HFFc6 (cell line): ENCODE measurements around the gene P2RY2. TPM values are rescaled to one million over a fixed set of nuclear protein-coding genes. Genes with fewer than 3 reads are reported as not detected.

Experiments used
- DNase-seq: peaks from one replicate; pipeline ENCODE4 v3.0.0-alpha.2; 2018
- H3K27ac Mint-ChIP-seq: 2 replicates; pipeline ENCODE4 v1.8.0; 2020; ENCODE audit warnings: mild to moderate bottlenecking, mixed read lengths
- H3K27me3 Mint-ChIP-seq: 2 replicates; pipeline ENCODE4 v1.8.0; 2021; ENCODE audit warnings: mild to moderate bottlenecking, moderate library complexity, mixed read lengths; ENCODE audit not compliant: insufficient read depth
- H3K36me3 Mint-ChIP-seq: 2 replicates; pipeline ENCODE4 v1.8.0; 2021; ENCODE audit warnings: low read depth, mixed read lengths
- H3K4me1 Mint-ChIP-seq: 2 replicates; pipeline ENCODE4 v1.8.0; 2020; ENCODE audit warnings: low read depth, mixed read lengths
- H3K4me3 Mint-ChIP-seq: 2 replicates; pipeline ENCODE4 v1.8.0; 2020; ENCODE audit warnings: mild to moderate bottlenecking, moderate library complexity, mixed read lengths
- H3K9me3 Mint-ChIP-seq: 2 replicates; pipeline ENCODE4 v1.8.0; 2020; ENCODE audit warnings: mild to moderate bottlenecking, mixed read lengths
- CTCF ChIP-seq: fragments of 200-600 bp; sonication (generic); IDR thresholded peaks from 2 replicates; pipeline ENCODE4 v1.5.0; 2021; ENCODE audit warnings: antibody characterized with exemption, mild to moderate bottlenecking
- total RNA-seq, 6 experiments: library from RNA; stranded (reverse); fragmentation: NEBNext Ultra II Directional; extraction: Animal tissue kit (Norgen Biotek cat#: 25700); gene quantifications; 2 replicates in 1 of 6; 3 replicates in 5 of 6; pipeline ENCODE4 v1.2.3, GENCODE V29; 2021

The P2RY2 gene
- total RNA-seq, 6 experiments from 2014 or later = 0.08 to 0.20 (median 0.16) TPM; not detected in 1

- no peaks in the 10 kb centered on the region; the same call in 1 of the 2 replicates for H3K27me3 Mint-ChIP-seq
Observed at GRCh38 chr11:73173755-73174494, 44.2 kb upstream of the P2RY2 start.

DNA sequence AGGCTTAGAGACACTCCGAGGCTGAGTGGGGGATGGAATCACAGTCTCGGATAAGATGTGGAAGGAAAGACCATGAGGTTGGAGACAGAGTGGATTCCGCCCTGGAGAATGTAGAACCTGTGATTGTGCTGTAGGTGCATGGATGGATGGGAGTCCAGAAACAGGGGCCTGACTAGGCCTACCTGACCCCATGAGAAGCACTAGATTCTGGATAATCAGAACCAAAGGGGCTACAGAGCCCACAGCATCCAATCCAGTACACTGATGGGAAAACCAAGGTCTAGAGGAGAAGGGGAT, 43.6 kb upstream of the P2RY2 start:
- Mint-ChIP-seq H3K36me3 (no peaks in the 10 kb centered on the region), H3K4me1 (peaks cover 43% of the 10 kb centered on the region), H3K4me3 (no peak overlapping the region), H3K27me3 (no peaks in the 10 kb centered on the region), H3K9me3 (no peaks in the 10 kb centered on the region), H3K27ac (no peak overlapping the region)
- no peak for TF ChIP-seq CTCF
- DNase-seq = no peak

More at GRCh38 chr11:73173755-73174494, 44.2 kb upstream of the P2RY2 start:
- TF ChIP-seq CTCF = no peak
- no peaks in the 10 kb centered on the region for H3K36me3 Mint-ChIP-seq
- no peak for DNase-seq
- no peaks in the 10 kb centered on the region for H3K9me3 Mint-ChIP-seq
- H3K4me3 Mint-ChIP-seq = no peak overlapping the region
- peaks cover 49% of the 10 kb centered on the region for H3K4me1 Mint-ChIP-seq
- no peak overlapping the region for H3K27ac Mint-ChIP-seq

DNA sequence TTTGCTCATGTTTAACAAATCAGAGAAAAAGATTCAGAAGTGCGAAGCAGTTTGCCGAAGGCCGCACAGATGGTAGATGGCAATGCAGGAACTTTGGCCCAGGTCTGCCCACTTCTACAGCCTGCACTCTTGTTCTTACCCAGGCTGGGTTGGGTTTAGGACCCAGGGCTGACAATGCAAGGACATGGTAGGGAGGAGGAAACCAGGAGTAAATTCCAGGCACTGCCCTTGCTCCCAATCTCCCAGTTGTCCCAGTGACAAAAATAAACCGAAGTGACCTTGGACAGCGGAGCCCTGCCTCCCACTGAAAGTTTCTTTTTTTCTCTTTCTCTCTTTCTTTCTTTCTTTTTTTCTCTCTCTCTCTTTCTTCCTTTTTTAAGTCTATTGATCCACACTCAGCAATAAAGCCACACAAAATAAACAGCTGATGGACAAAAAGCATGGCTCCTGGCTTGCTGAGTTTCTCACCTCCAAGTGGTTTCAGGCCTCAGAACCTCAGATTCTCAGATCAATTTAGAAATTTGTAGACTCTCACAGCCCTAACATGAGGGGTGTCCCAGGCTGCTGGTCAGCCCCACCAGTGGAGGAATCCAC, 42.4 kb upstream of the P2RY2 start:
- no peaks in the 10 kb centered on the region for H3K27me3 Mint-ChIP-seq
- H3K4me1 Mint-ChIP-seq = peaks cover 40% of the 10 kb centered on the region
- TF ChIP-seq CTCF = no peak
- no peaks in the 10 kb centered on the region for H3K36me3 Mint-ChIP-seq
- no peak overlapping the region for H3K27ac Mint-ChIP-seq
- H3K4me3 Mint-ChIP-seq = no peak overlapping the region
- no peaks in the 10 kb centered on the region for H3K9me3 Mint-ChIP-seq
- no peak for DNase-seq

DNA sequence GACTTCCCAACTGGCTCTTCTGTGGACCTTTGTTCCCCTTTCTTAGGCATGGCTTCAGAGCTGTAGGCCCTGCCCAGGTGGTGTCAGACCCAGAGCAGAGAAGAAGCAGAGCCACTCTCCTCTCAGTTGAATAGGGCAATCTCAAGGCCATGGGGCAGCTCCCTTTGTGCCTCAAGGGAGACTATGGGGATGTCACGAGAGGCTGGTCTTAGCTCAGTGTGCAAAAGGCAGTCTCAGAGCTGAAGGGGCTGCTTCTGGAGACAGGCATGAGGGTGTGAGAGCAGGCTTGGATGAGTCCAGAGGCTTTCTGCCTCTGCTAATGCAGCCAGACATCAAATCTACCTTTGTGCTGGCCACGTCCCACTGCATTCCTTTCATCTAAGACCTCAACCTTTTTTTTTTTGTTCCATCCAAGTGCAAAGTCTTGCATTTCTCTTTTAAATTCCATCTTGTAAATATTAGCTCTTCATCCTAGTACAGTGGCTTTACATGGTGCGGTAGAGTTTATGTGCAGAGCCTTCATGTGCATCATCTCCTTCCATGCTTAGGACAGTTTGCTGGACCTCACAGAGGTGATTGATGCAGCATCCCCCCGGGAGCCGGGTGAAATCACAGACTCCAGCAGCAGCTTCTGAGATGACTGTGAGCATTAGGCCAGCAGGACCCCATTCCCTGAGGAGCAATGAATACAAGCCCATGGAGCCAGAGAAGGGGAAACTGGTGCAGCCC, 41.8 kb upstream of the P2RY2 start:
- DNase-seq = no peak
- TF ChIP-seq CTCF = no peak
- H3K4me1 Mint-ChIP-seq = peaks cover 37% of the 10 kb centered on the region
- no peak overlapping the region for H3K4me3 Mint-ChIP-seq
- H3K9me3 Mint-ChIP-seq = no peaks in the 10 kb centered on the region
- H3K27me3 Mint-ChIP-seq = no peaks in the 10 kb centered on the region
- no peaks in the 10 kb centered on the region for H3K36me3 Mint-ChIP-seq
- no peak overlapping the region for H3K27ac Mint-ChIP-seq

DNA sequence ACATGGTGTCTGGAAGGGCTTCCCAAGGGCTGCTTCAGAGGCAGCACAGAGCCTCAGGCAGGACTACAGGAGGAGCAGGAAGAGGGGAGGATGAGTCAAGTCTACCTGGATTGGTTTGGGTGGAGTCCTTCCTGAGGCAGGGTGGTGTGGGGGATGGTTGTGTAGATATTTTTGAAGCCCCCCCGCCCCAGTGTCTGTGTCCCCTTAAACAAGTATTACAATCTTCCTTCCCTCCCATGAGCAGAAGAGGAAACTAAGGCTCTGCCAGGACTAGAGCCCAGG, 41.3 kb upstream of the P2RY2 start:
- Mint-ChIP-seq H3K27me3 (no peaks in the 10 kb centered on the region), H3K4me1 (peaks cover 32% of the 10 kb centered on the region), H3K27ac (no peak overlapping the region), H3K36me3 (no peaks in the 10 kb centered on the region), H3K4me3 (no peak overlapping the region), H3K9me3 (no peaks in the 10 kb centered on the region)
- no peak for TF ChIP-seq CTCF
- DNase-seq = no peak
